ENCODE measurements around the gene PLAAT2. TPM values are rescaled to one million over a fixed set of nuclear protein-coding genes. Genes with fewer than 3 reads are reported as not detected.

The PLAAT2 gene
- total and polyA plus RNA-seq, 10 donors = 0.16 to 1.3 (median 0.18) TPM; not detected in 7

- H3K36me3 ChIP-seq = peaks cover 0 to 27% (median 4%) of the 10 kb centered on the region in 6 donors
- 81 to 92% (median 86%) methylated on average over 4 of the region's 4 CpGs for WGBS, 5 donors
- TF ChIP-seq CTCF (IDR thresholded peaks at IDR 0.05 in 8 of 11, conservative IDR thresholded peaks at IDR 0.05 in 3 of 11) (no peak), POLR2A (IDR thresholded peaks at IDR 0.05) (no peak), POLR2AphosphoS5 (IDR thresholded peaks at IDR 0.05) (no peak)
- no peaks in the 10 kb centered on the region for H3K9me3 ChIP-seq
- no peak for DNase-seq
- intact Hi-C loops (cut with DNase I; ENCODE audit: low total_unique reads) = no loop called here
- no peak overlapping the region for H3K27ac ChIP-seq
- no peaks in the 10 kb centered on the region for H3K27me3 ChIP-seq (replicated peaks in 1 of 7)
- H3K4me1 ChIP-seq = peaks cover 0 to 6% (median 0%) of the 10 kb centered on the region in 6 donors
- no peak overlapping the region for H3K4me3 ChIP-seq
Measured at GRCh38 chr11:63598556-63598955, 35.4 kb upstream of the PLAAT2 start.

- Histone ChIP-seq H3K4me3 (no peak overlapping the region), H3K9me3 (no peaks in the 10 kb centered on the region), H3K27ac (no peak overlapping the region), H3K4me1 (no peaks in the 10 kb centered on the region), H3K36me3 (peaks cover 0 to 59% (median 4%) of the 10 kb centered on the region in 6 donors), H3K27me3 (replicated peaks in 1 of 7) (no peaks in the 10 kb centered on the region)
- DNase-seq = no peak
- intact Hi-C loops (cut with DNase I; ENCODE audit: low total_unique reads) = no loop called here
- WGBS, 5 donors = 84 to 94% (median 89%) methylated on average over 4 of the region's 4 CpGs
- no peak for TF ChIP-seq POLR2AphosphoS5 (IDR thresholded peaks at IDR 0.05)
Measured at GRCh38 chr11:63595296-63595695, 32.1 kb upstream of the PLAAT2 start.

GRCh38 chr11:63592975-63593395 lies 29.8 kb upstream of the PLAAT2 start:
- peaks cover 0 to 79% (median 6%) of the 10 kb centered on the region in 6 donors for H3K36me3 ChIP-seq

GRCh38 chr11:63590024-63590788 lies 27.0 kb upstream of the PLAAT2 start:
- no peaks in the 10 kb centered on the region for H3K9me3 ChIP-seq
- no peak for TF ChIP-seq CTCF (IDR thresholded peaks at IDR 0.05 in 8 of 11, conservative IDR thresholded peaks at IDR 0.05 in 3 of 11)
- TF ChIP-seq POLR2AphosphoS5 (IDR thresholded peaks at IDR 0.05) = no peak
- TF ChIP-seq POLR2A (IDR thresholded peaks at IDR 0.05) = no peak
- DNase-seq = no peak
- H3K27ac ChIP-seq = no peak overlapping the region
- H3K36me3 ChIP-seq = peaks cover 0 to 76% (median 2%) of the 10 kb centered on the region in 6 donors
- H3K4me1 ChIP-seq = no peaks in the 10 kb centered on the region
- WGBS, 5 donors = 87 to 95% (median 93%) methylated on average over 17 to 18 of the region's 18 CpGs
- no peaks in the 10 kb centered on the region for H3K27me3 ChIP-seq (replicated peaks in 1 of 7)
- intact Hi-C loops (cut with DNase I; ENCODE audit: low total_unique reads) = no loop called here
- no peak overlapping the region for H3K4me3 ChIP-seq

More at GRCh38 chr11:63592975-63593395, 29.8 kb upstream of the PLAAT2 start:
- intact Hi-C loops (cut with DNase I; ENCODE audit: low total_unique reads) = no loop called here
- no peak overlapping the region for H3K27ac ChIP-seq
- H3K27me3 ChIP-seq (replicated peaks in 1 of 7) = no peaks in the 10 kb centered on the region
- no peaks in the 10 kb centered on the region for H3K9me3 ChIP-seq
- H3K4me1 ChIP-seq = no peaks in the 10 kb centered on the region
- no peak for DNase-seq
- TF ChIP-seq POLR2AphosphoS5 (IDR thresholded peaks at IDR 0.05) (no peak), CTCF (IDR thresholded peaks at IDR 0.05 in 8 of 11, conservative IDR thresholded peaks at IDR 0.05 in 3 of 11) (peak in 7 of 11 experiments; percentile 8 to 37 (median 23))
- H3K4me3 ChIP-seq = no peak overlapping the region
- WGBS, 5 donors = 82 to 87% (median 87%) methylated on average over 3 to 4 of the region's 4 CpGs

Data from spleen (tissue), 11 donors.